SU-DHL-6 (cell line): Measurements from ENCODE around the gene AKR1B15.

Source experiments
- CTCF ChIP-seq: fragments of 200-600 bp; sonication (generic); IDR thresholded peaks from one replicate; pipeline ENCODE4 v1.5.1; 2017; ENCODE audit warnings: antibody characterized with exemption, mild to moderate bottlenecking, low read length, moderate library complexity; ENCODE audit not compliant: insufficient read depth, poor library complexity, severe bottlenecking
- EZH2phosphoT487 ChIP-seq: fragments of 200-600 bp; sonication (generic), shearing (Covaris generic); conservative IDR thresholded peaks from 2 replicates; pipeline ENCODE4 v1.6.1; 2018; ENCODE audit warnings: mild to moderate bottlenecking, antibody characterized with exemption, low read length, moderate library complexity, mixed read lengths

GRCh38 chr7:134622303-134622995 lies 73.5 kb downstream of the AKR1B15 start:
- TF ChIP-seq CTCF, result no peak
- TF ChIP-seq EZH2phosphoT487, result no peak
